Vagina (tissue), 2 donors: ENCODE results near the gene CCDC158. TPM values are rescaled to one million over a fixed set of nuclear protein-coding genes. Genes with fewer than 3 reads are reported as not detected.

Source experiments
- DNase-seq, 2 donors: peaks; one replicate each; pipeline ENCODE4 v3.0.0-alpha.2; 2017; ENCODE audit errors: extremely low spot score in 2 of 2
- H3K27ac ChIP-seq: fragments of 200-600 bp; sonication (generic); one replicate; pipeline ENCODE4 v1.5.1; 2019
- H3K27me3 ChIP-seq: fragments of 200-600 bp; sonication (generic); one replicate; pipeline ENCODE4 v1.5.1; 2019
- H3K36me3 ChIP-seq, 2 donors: fragments of 200-600 bp; sonication (generic); one replicate each; pipeline ENCODE4 v1.5.1; 2017 to 2019
- H3K4me1 ChIP-seq: fragments of 200-600 bp; sonication (generic); one replicate; pipeline ENCODE4 v1.5.1; 2019
- H3K4me3 ChIP-seq, 2 donors: fragments of 200-600 bp; sonication (generic); 1 replicate in 1 of 2; 2 replicates in 1 of 2; pipeline ENCODE4 v1.5.1; 2016 to 2019
- H3K9me3 ChIP-seq: fragments of 200-600 bp; sonication (generic); one replicate; pipeline ENCODE4 v1.5.1; 2019
- CTCF ChIP-seq, 3 experiments: fragments of 450-650 bp in 2 of 3; fragments of 200-600 bp in 1 of 3; sonication (generic) in 1 of 3; IDR thresholded peaks; one replicate each; pipeline ENCODE4 v1.5.1; 2017 to 2019; ENCODE audit warnings: antibody characterized with exemption in 3 of 3, mild to moderate bottlenecking in 2 of 3, moderate library complexity in 2 of 3
- POLR2A ChIP-seq, 2 donors: fragments of 450-650 bp; IDR thresholded peaks; one replicate each; pipeline ENCODE4 v1.6.1; 2017; ENCODE audit warnings: antibody characterized with exemption in 2 of 2, mild to moderate bottlenecking in 2 of 2, moderate library complexity in 2 of 2
- POLR2AphosphoS5 ChIP-seq, 2 donors: sonication (generic); formaldehyde crosslinking; IDR thresholded peaks; one replicate each; pipeline ENCODE4 v1.9.0; 2017; ENCODE audit warnings: antibody characterized with exemption in 2 of 2, mild to moderate bottlenecking in 2 of 2, low read depth in 1 of 2; ENCODE audit not compliant: insufficient read depth in 1 of 2
- intact Hi-C: fragments of 100-400 bp; cut with DNase I; formaldehyde crosslinking; loops from one replicate; pipeline ENCODE4 v1.15.1; 2023
- total RNA-seq: library from RNA; depleted of rRNA; stranded (reverse); fragments of >200 nt; gene quantifications from one replicate; pipeline ENCODE4 v1.2.3, GENCODE V29; 2016

Gene CCDC158
- total RNA-seq, 1 donor from 2014 or later: not detected

- H3K36me3 ChIP-seq: no peaks in the 10 kb centered on the region
Observed at GRCh38 chr4:76272073-76272472, 148.9 kb downstream of the CCDC158 start.

GRCh38 chr4:76271248-76271647, 149.7 kb downstream of the CCDC158 start:
- Histone ChIP-seq H3K36me3 (no peaks in the 10 kb centered on the region), H3K27ac (no peak overlapping the region), H3K4me1 (no peaks in the 10 kb centered on the region), H3K27me3 (no peaks in the 10 kb centered on the region), H3K4me3 (no peak overlapping the region), H3K9me3 (no peaks in the 10 kb centered on the region)
- intact Hi-C loops: no loop called here
- TF ChIP-seq POLR2AphosphoS5 (IDR thresholded peaks at IDR 0.05; ENCODE audit: insufficient read depth in 1 of 2, low read depth in 1 of 2) (no peak), POLR2A (IDR thresholded peaks at IDR 0.05) (no peak)
- DNase-seq: no peak

More at GRCh38 chr4:76272073-76272472, 148.9 kb downstream of the CCDC158 start:
- no peak for DNase-seq
- TF ChIP-seq CTCF (IDR thresholded peaks at IDR 0.05) (no peak), POLR2AphosphoS5 (IDR thresholded peaks at IDR 0.05; ENCODE audit: insufficient read depth in 1 of 2, low read depth in 1 of 2) (no peak), POLR2A (IDR thresholded peaks at IDR 0.05) (no peak)
- intact Hi-C loops: no loop called here
- H3K4me1 ChIP-seq: no peaks in the 10 kb centered on the region
- no peak overlapping the region for H3K4me3 ChIP-seq
- H3K27ac ChIP-seq: no peak overlapping the region
- no peaks in the 10 kb centered on the region for H3K9me3 ChIP-seq
- H3K27me3 ChIP-seq: no peaks in the 10 kb centered on the region

GRCh38 chr4:76270244-76271175, 150.4 kb downstream of the CCDC158 start:
- no peak for TF ChIP-seq POLR2AphosphoS5 (IDR thresholded peaks at IDR 0.05; ENCODE audit: insufficient read depth in 1 of 2, low read depth in 1 of 2)
- TF ChIP-seq POLR2A (IDR thresholded peaks at IDR 0.05): no peak
- TF ChIP-seq CTCF (IDR thresholded peaks at IDR 0.05): no peak
- H3K27me3 ChIP-seq: no peaks in the 10 kb centered on the region
- H3K9me3 ChIP-seq: no peaks in the 10 kb centered on the region
- H3K4me3 ChIP-seq: no peak overlapping the region
- DNase-seq: no peak
- H3K36me3 ChIP-seq: no peaks in the 10 kb centered on the region
- no peaks in the 10 kb centered on the region for H3K4me1 ChIP-seq
- intact Hi-C loops: no loop called here
- no peak overlapping the region for H3K27ac ChIP-seq

GRCh38 chr4:76267811-76268210, 153.1 kb downstream of the CCDC158 start:
- no peaks in the 10 kb centered on the region for H3K36me3 ChIP-seq
- H3K27ac ChIP-seq: no peak overlapping the region
- H3K4me1 ChIP-seq: no peaks in the 10 kb centered on the region
- intact Hi-C loops: no loop called here
- no peak overlapping the region for H3K4me3 ChIP-seq
- no peak for TF ChIP-seq CTCF (IDR thresholded peaks at IDR 0.05)
- H3K9me3 ChIP-seq: no peaks in the 10 kb centered on the region
- no peak for DNase-seq
- no peaks in the 10 kb centered on the region for H3K27me3 ChIP-seq

- no peak for DNase-seq
- Histone ChIP-seq H3K36me3 (no peaks in the 10 kb centered on the region), H3K4me3 (no peak overlapping the region), H3K27ac (no peak overlapping the region), H3K9me3 (no peaks in the 10 kb centered on the region), H3K27me3 (no peaks in the 10 kb centered on the region), H3K4me1 (no peaks in the 10 kb centered on the region)
- intact Hi-C loops: no loop called here
- TF ChIP-seq POLR2A (IDR thresholded peaks at IDR 0.05) (no peak), POLR2AphosphoS5 (IDR thresholded peaks at IDR 0.05; ENCODE audit: insufficient read depth in 1 of 2, low read depth in 1 of 2) (no peak), CTCF (IDR thresholded peaks at IDR 0.05) (no peak)
Observed at GRCh38 chr4:76266627-76267026, 154.3 kb downstream of the CCDC158 start.
